ES-I3 (cell line): ENCODE results near the gene HCN1.
"Not testable (repeated sequence)": the region's sequence is repeated elsewhere in the genome, so short reads cannot be mapped to it uniquely, and the experiment has no call there.

Experiments
- H3K36me3 ChIP-seq: 2 replicates; pipeline ENCODE4 v1.6.1; 2013; ENCODE audit warnings: mild to moderate bottlenecking, low read length, control low read depth, moderate library complexity; ENCODE audit not compliant: insufficient read depth
- H3K4me1 ChIP-seq: 2 replicates; pipeline ENCODE4 v1.6.1; 2013; ENCODE audit warnings: mild to moderate bottlenecking, control low read depth, low read length; ENCODE audit not compliant: insufficient read depth
- H3K9ac ChIP-seq: 2 replicates; pipeline ENCODE4 v1.6.1; 2013; ENCODE audit warnings: low read depth, mild to moderate bottlenecking, low read length, moderate library complexity
- H3K9me3 ChIP-seq: 2 replicates; pipeline ENCODE4 v1.6.1; 2013; ENCODE audit warnings: mild to moderate bottlenecking, low read length, moderate library complexity; ENCODE audit not compliant: control insufficient read depth, insufficient read depth

The HCN1 gene

GRCh38 chr5:45677524-45677923 is 18.7 kb downstream of the HCN1 start:
- Histone ChIP-seq H3K9me3 (no peaks in the 10 kb centered on the region), H3K36me3 (no peaks in the 10 kb centered on the region), H3K4me1 (no peaks in the 10 kb centered on the region; the same call in 1 of the 2 replicates), H3K9ac (no peak overlapping the region)

DNA sequence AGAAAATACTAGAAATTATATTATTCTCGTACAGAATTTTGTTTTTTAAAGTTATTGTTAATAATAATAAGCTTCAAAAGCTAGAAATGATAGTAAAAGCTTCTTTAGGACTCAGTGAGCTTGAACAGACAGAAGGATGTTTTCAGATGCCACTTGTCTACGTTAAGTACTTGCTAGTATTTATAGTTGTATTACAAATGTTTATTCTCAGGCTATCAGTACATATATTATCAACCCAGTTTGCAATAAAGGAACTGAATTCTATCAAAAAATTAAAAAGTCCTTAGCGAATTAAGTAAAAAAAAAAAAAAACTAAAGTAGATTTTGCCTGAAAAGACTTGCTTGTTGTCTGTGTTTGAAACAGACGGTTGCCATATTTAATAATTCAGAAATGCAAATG is 23.9 kb downstream of the HCN1 start:
- no peak overlapping the region for H3K9ac ChIP-seq
- H3K4me1 ChIP-seq, result no peaks in the 10 kb centered on the region
- no peaks in the 10 kb centered on the region for H3K36me3 ChIP-seq
- no peaks in the 10 kb centered on the region for H3K9me3 ChIP-seq

DNA sequence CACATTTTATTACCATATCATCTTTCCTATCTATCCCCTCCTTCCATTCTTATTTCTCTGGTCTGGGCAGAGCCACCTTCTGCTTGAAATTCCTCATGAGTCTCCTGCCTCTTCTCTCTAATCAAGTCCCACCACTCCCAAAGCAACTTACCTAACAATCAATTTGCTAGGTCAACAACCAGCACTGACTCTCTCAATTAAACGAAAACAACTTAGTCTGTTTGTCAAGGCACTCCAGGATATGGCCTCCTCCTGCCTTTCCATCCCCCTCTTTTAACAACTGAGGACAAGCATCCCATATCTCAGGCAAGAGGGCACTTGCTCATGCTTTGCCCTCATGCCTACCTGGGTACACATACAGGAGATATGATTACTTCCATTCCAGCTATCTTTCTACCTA is 47.4 kb downstream of the HCN1 start:
- no peaks in the 10 kb centered on the region for H3K9me3 ChIP-seq
- H3K4me1 ChIP-seq, result no peaks in the 10 kb centered on the region; the same call in 1 of the 2 replicates
- no peaks in the 10 kb centered on the region for H3K36me3 ChIP-seq
- H3K9ac ChIP-seq, result no peak overlapping the region

GRCh38 chr5:45643056-45643455 is 53.1 kb downstream of the HCN1 start:
- Histone ChIP-seq H3K4me1 (no peaks in the 10 kb centered on the region), H3K9me3 (no peaks in the 10 kb centered on the region), H3K9ac (no peak overlapping the region), H3K36me3 (no peaks in the 10 kb centered on the region)

DNA sequence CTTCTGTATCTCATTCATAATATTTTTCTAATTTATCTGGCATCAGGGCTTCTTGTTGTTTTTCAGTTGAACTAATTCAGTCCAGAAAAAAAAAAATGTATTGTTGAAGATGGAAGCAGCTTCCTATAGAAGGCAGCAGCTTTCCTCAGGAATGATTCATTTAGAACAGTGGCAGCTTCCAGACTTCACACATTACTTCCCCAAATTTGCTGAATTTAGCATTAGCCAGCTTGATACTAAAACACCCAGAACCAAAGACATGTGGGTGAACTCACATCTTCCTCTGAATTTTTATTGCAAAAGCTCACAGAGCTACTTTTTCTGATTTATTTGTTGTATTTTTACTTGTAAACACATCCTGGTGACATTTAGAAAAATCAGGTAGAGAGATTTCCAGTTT is 53.8 kb downstream of the HCN1 start:
- Histone ChIP-seq H3K4me1 (no peaks in the 10 kb centered on the region), H3K9me3 (no peaks in the 10 kb centered on the region), H3K36me3 (no peaks in the 10 kb centered on the region), H3K9ac (no peak overlapping the region)

- Histone ChIP-seq H3K9ac (no peak overlapping the region), H3K36me3 (no peaks in the 10 kb centered on the region)
These were observed 57.1 kb downstream of the HCN1 start for GRCh38 chr5:45639040-45639439.

DNA sequence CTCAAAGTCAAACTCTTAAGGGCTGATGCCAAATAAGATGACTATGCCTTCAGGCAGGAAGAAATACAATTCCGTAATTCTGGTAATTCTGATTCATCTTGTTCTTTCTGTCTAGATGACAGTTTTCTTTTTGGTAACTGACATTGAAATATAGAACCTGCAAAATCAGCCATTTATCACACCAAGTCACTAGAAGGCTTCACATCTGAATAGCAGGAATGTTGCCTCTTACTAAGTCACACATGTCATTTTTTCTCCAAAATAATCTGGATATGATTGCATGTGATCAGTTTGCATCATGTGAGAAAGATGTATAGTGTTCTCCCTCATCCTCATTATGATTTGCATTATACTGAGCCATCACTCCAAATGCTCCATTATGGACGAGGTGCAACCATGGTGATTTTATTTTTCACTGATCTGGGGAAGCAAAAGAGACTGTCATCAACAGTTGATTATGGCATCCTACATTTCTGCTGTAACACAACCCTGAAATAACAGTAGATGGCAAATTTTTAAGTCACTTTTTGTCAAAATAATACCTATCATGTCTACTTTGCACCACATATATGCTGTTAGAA is 69.0 kb downstream of the HCN1 start:
- Histone ChIP-seq H3K36me3 (no peaks in the 10 kb centered on the region), H3K9ac (no peak overlapping the region), H3K4me1 (peaks cover 9% of the 10 kb centered on the region; the same call in 1 of the 2 replicates), H3K9me3 (no peaks in the 10 kb centered on the region; the same call in 1 of the 2 replicates)

More at GRCh38 chr5:45639040-45639439, 57.1 kb downstream of the HCN1 start:
- no peaks in the 10 kb centered on the region for H3K4me1 ChIP-seq
- no peaks in the 10 kb centered on the region for H3K9me3 ChIP-seq

GRCh38 chr5:45623832-45624231 is 72.3 kb downstream of the HCN1 start:
- Histone ChIP-seq H3K36me3 (no peaks in the 10 kb centered on the region), H3K9me3 (no peaks in the 10 kb centered on the region; the same call in 1 of the 2 replicates), H3K4me1 (peaks cover 9% of the 10 kb centered on the region; the same call in 1 of the 2 replicates), H3K9ac (no peak overlapping the region)

- Histone ChIP-seq H3K36me3 (no peaks in the 10 kb centered on the region), H3K4me1 (peaks cover 16% of the 10 kb centered on the region; the same call in 1 of the 2 replicates), H3K9me3 (no peaks in the 10 kb centered on the region; the same call in 1 of the 2 replicates), H3K9ac (no peak overlapping the region)
These were observed 73.8 kb downstream of the HCN1 start for GRCh38 chr5:45622365-45622764.

DNA sequence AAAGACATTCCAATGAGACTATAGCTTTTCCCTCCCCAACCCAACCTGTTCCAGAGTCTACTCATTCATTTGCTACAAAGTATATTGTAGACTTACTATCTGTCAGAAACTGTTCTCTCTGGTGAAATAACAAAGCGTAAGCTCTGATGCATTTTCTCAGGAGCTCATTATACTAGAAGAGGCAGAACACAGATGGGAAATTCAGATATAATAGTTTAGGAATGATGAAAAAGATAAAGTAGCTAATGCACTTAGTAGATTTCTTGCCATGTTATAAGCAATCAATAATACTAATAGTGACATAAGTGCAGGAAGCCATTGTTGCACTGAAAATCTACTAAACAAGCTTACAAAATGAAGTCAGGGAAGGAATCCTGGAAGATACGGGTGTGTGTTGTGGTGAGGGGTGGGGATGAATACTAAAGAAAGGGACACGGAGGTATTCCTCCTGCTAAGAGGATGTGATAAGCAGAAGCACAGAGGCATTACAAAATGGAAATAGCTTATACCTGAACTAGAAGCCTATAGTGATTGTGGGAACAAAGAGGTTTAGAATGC is 78.2 kb downstream of the HCN1 start:
- Histone ChIP-seq H3K36me3 (no peaks in the 10 kb centered on the region), H3K9me3 (no peaks in the 10 kb centered on the region), H3K4me1 (peaks cover 27% of the 10 kb centered on the region; the same call in 1 of the 2 replicates), H3K9ac (no peak overlapping the region)

DNA sequence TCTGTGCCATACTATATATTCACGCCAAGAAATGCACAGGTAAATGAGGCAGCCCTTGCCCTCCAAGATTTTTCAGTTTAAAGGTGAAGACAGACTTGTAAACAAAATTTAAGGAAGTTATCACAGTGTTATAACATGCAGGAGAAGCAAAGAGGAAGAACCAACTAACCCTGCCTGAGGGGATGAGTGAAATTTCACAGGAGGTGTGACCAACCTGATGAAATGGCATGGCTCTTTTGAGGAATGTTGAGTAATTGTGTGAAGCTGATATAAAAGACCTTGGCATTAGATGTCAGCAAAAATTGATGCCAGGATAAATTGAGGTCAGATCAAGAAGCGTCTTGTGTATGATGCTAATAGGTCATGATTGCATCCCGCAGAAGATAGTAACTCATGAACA is 86.5 kb downstream of the HCN1 start:
- no peaks in the 10 kb centered on the region for H3K9me3 ChIP-seq
- peaks cover 13% of the 10 kb centered on the region; the same call in 1 of the 2 replicates for H3K4me1 ChIP-seq
- no peaks in the 10 kb centered on the region for H3K36me3 ChIP-seq
- H3K9ac ChIP-seq, result no peak overlapping the region

- Histone ChIP-seq H3K9me3 (no peaks in the 10 kb centered on the region), H3K9ac (no peak overlapping the region), H3K4me1 (peaks cover 4% of the 10 kb centered on the region; the same call in 1 of the 2 replicates), H3K36me3 (no peaks in the 10 kb centered on the region)
These were observed 92.1 kb downstream of the HCN1 start for GRCh38 chr5:45604092-45604491.

DNA sequence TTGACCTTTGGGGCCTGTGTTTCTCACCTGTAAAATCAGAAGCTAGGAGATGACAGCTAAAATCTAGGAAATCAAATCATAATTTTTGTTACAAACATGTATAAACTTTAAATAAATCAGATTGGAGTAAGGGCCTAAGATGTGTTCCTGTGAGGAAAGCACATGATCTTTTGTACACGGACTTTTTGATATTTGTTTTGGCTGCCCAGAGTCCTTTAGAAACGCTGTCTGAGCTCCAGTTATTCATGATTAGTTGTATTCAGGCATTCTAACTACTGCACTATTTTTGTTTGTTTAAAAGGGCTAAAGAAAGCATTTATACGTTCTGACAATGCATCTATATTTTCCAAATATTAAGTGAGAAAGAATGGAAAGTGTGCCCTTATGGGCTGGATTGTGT is 94.8 kb downstream of the HCN1 start:
- no peaks in the 10 kb centered on the region for H3K9me3 ChIP-seq
- no peaks in the 10 kb centered on the region for H3K4me1 ChIP-seq
- H3K36me3 ChIP-seq, result no peaks in the 10 kb centered on the region
- no peak overlapping the region for H3K9ac ChIP-seq

- Histone ChIP-seq H3K9me3 (no peaks in the 10 kb centered on the region), H3K9ac (no peak overlapping the region), H3K4me1 (no peaks in the 10 kb centered on the region), H3K36me3 (no peaks in the 10 kb centered on the region)
These were observed 99.9 kb downstream of the HCN1 start for GRCh38 chr5:45596320-45596719.

DNA sequence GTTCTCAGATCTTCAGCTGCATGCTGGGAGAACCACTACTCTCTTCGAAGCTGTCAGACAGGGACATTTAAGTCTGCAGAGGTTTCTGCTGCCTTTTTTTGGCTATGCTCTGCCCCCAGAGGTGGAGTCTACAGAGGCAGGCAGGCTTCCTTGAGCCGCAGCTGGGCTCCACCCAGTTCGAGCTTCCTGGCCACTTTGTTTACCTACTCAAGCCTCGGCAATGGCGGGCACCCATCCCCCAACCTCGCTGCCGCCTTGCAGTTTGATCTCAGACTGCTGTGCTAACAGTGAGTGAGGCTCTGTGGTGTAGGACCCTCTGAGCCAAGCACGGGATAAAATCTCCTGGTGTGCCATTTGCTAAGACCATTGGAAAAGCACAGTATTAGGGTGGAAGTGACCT is 110.2 kb downstream of the HCN1 start:
- H3K4me1 ChIP-seq, H3K36me3 ChIP-seq, H3K9me3 ChIP-seq, H3K9ac ChIP-seq: not testable (repeated sequence)
